Endothelial cell of umbilical vein (primary cell): ENCODE measurements around the gene RPL5. TPM values are rescaled to one million over a fixed set of nuclear protein-coding genes. Genes with fewer than 3 reads are reported as not detected.

Source experiments
- BruUV-seq: library from RNA; stranded (reverse); fragments of 400-500 nt; replicated peaks from 2 replicates; lab custom pipeline; 2021; lab: Mats Ljungman, UMichigan
- CTCF ChIA-PET: fragments of 300-600, 350-600 bp; sonication (Branson Sonifier 250); formaldehyde crosslinking; loops from one replicate; lab custom pipeline; 2021; ENCODE audit warnings: antibody characterized with exemption, inconsistent platforms; lab: Charles Lee
- POLR2A ChIA-PET: fragments of 300-600, 350-600 bp; sonication (Branson Sonifier 250); formaldehyde crosslinking; loops from one replicate; lab custom pipeline; 2021; ENCODE audit warnings: antibody characterized with exemption, inconsistent platforms; lab: Charles Lee
- DNase-seq: peaks from one replicate; pipeline ENCODE4 v3.0.0-alpha.2; 2011; ENCODE audit warnings: low read depth, low spot score
- FAIRE-seq: peaks from 2 replicates; lab custom pipeline; 2011; peaks lifted over from hg19 to GRCh38; lab: Jason Lieb, UNC
- H2AFZ ChIP-seq: 2 replicates; pipeline ENCODE4 v1.6.0; 2012; ENCODE audit warnings: low read depth, low read length, control low read depth, inconsistent platforms
- H3K27ac ChIP-seq: 2 replicates; pipeline ENCODE4 v1.5.1; 2011; ENCODE audit warnings: low read depth, mild to moderate bottlenecking, control low read depth, low read length, moderate library complexity; ENCODE audit not compliant: insufficient read depth
- H3K27me3 ChIP-seq, 2 experiments: 2 replicates each; pipeline versions ENCODE4 v1.6.0 to v1.6.1; 2011; ENCODE audit warnings: low read length in 2 of 2, mixed read lengths in 1 of 2; ENCODE audit not compliant: control insufficient read depth in 2 of 2, insufficient read depth in 2 of 2
- H3K36me3 ChIP-seq, 2 experiments: 2 replicates in 1 of 2; 3 replicates in 1 of 2; pipeline ENCODE4 v1.5.1; 2011; ENCODE audit warnings: low read length in 2 of 2, mild to moderate bottlenecking in 1 of 2, moderate library complexity in 1 of 2; ENCODE audit not compliant: control insufficient read depth in 2 of 2, insufficient read depth in 2 of 2; ENCODE audit errors: extremely low read depth in 1 of 2
- H3K4me1 ChIP-seq: 3 replicates; pipeline ENCODE4 v1.5.1; 2011; ENCODE audit warnings: mild to moderate bottlenecking, low read length; ENCODE audit not compliant: control insufficient read depth, insufficient read depth; ENCODE audit errors: extremely low read depth
- H3K4me2 ChIP-seq: 2 replicates; pipeline ENCODE4 v1.6.1; 2011; ENCODE audit warnings: low read length, control low read depth, mixed read lengths; ENCODE audit not compliant: insufficient read depth
- H3K4me3 ChIP-seq, 3 experiments: fragments of 200-600 bp in 1 of 3; sonication (generic), shearing (Covaris generic) in 1 of 3; replicated peaks in 1 of 3; 2 replicates each; pipeline ENCODE4 v1.5.1; 2011 to 2016; ENCODE audit warnings: control low read depth in 3 of 3, low read length in 3 of 3, mild to moderate bottlenecking in 2 of 3, inconsistent platforms in 1 of 3, low read depth in 1 of 3, moderate library complexity in 1 of 3; ENCODE audit not compliant: insufficient read depth in 1 of 3
- H3K79me2 ChIP-seq: 2 replicates; pipeline ENCODE4 v1.6.0; 2012; ENCODE audit warnings: low read length, inconsistent platforms; ENCODE audit not compliant: control insufficient read depth, insufficient read depth
- H3K9ac ChIP-seq: replicated peaks from 2 replicates; pipeline ENCODE3; 2011; ENCODE audit warnings: low read length, control low read depth; ENCODE audit not compliant: insufficient read depth; ENCODE audit errors: extremely low read depth
- H3K9me1 ChIP-seq: replicated peaks from 3 replicates; pipeline ENCODE4 v1.6.0; 2011; ENCODE audit warnings: mild to moderate bottlenecking, low read length; ENCODE audit not compliant: control insufficient read depth, insufficient read depth; ENCODE audit errors: extremely low read depth
- H3K9me3 ChIP-seq: replicated peaks from 2 replicates; pipeline ENCODE4 v1.5.1; 2012; ENCODE audit warnings: low read length, inconsistent platforms; ENCODE audit not compliant: control insufficient read depth, insufficient read depth
- H4K20me1 ChIP-seq: replicated peaks from 2 replicates; pipeline ENCODE3; 2011; ENCODE audit warnings: mild to moderate bottlenecking, low read length; ENCODE audit not compliant: control insufficient read depth, insufficient read depth; ENCODE audit errors: extremely low read depth
- CTCF ChIP-seq, 2 donors: IDR thresholded peaks; 1 replicate in 1 of 2; 2 replicates in 1 of 2; pipeline ENCODE4 v1.5.1; 2011; ENCODE audit warnings: low read length in 2 of 2, mild to moderate bottlenecking in 2 of 2, moderate library complexity in 2 of 2, control low read depth in 1 of 2, inconsistent platforms in 1 of 2, low read depth in 1 of 2; ENCODE audit not compliant: insufficient read depth in 1 of 2; ENCODE audit errors: extremely low read depth in 1 of 2
- EZH2 ChIP-seq: IDR thresholded peaks from 2 replicates; pipeline ENCODE4 v1.6.1; 2012; ENCODE audit warnings: borderline replicate concordance, low read depth, mild to moderate bottlenecking, moderate library complexity, low read length, inconsistent platforms; ENCODE audit not compliant: severe bottlenecking
- FOS ChIP-seq: IDR thresholded peaks from 2 replicates; pipeline ENCODE4 v1.6.1; 2011; ENCODE audit warnings: mild to moderate bottlenecking, low read length, moderate library complexity, borderline replicate concordance; ENCODE audit not compliant: insufficient read depth
- GATA2 ChIP-seq: IDR thresholded peaks from 2 replicates; pipeline ENCODE4 v1.7.0; 2011; ENCODE audit warnings: low read depth, mild to moderate bottlenecking, moderate library complexity, mixed read lengths, low read length; ENCODE audit not compliant: insufficient read length, insufficient read depth
- JUN ChIP-seq: IDR thresholded peaks from 2 replicates; pipeline ENCODE4 v1.6.1; 2011; ENCODE audit warnings: borderline replicate concordance, low read depth; ENCODE audit not compliant: insufficient read length, insufficient read depth
- MAX ChIP-seq: IDR thresholded peaks from 2 replicates; pipeline ENCODE4 v1.6.1; 2011; ENCODE audit not compliant: insufficient read depth, insufficient read length
- MYC ChIP-seq: IDR thresholded peaks from one replicate; pipeline ENCODE4 v1.6.1; 2011; ENCODE audit warnings: mild to moderate bottlenecking, low read depth, low read length
- POLR2A ChIP-seq: IDR thresholded peaks from 2 replicates; pipeline ENCODE4 v1.6.1; 2012; ENCODE audit warnings: low read depth, mild to moderate bottlenecking, control low read depth, low read length
- POLR2AphosphoS5 ChIP-seq: IDR thresholded peaks from 2 replicates; pipeline ENCODE4 v1.6.1; 2012; ENCODE audit warnings: low read depth, mild to moderate bottlenecking, control low read depth, low read length, moderate library complexity; ENCODE audit not compliant: insufficient read depth
- dilution Hi-C: fragments of 300-500 bp; cut with MboI; formaldehyde crosslinking; loops from one replicate; pipeline ENCODE4 v1.15.0; 2019; ENCODE audit warnings: low sequenced_read_pairs; ENCODE audit not compliant: extremely low pct_ligation_motif_present
- intact Hi-C: fragments of 100-400 bp; cut with micrococcal nuclease; formaldehyde crosslinking; loops from one replicate; pipeline ENCODE4 v1.10.0; 2022
- polyA plus RNA-seq, 4 experiments: library from polyadenylated mRNA; depleted of rRNA in 3 of 4; stranded (reverse) in 3 of 4; unstranded in 1 of 4; fragments of >200 nt; gene quantifications; 2 replicates each; pipeline versions ENCODE4 v1.2.1 to v1.2.3, GENCODE V29; 2011 to 2012; ENCODE audit warnings: missing spikeins in 1 of 4
- total RNA-seq: library from RNA; stranded (reverse); gene quantifications from 2 replicates; pipeline ENCODE4 v1.2.3, GENCODE V29; 2021

The RPL5 gene
- total and polyA plus RNA-seq, 2 donors (not counting 3 experiments of a cell fraction or from before 2014, with no cell fraction given), result 1,109 to 1,237 TPM

- no peaks in the 10 kb centered on the region for H3K4me1 ChIP-seq
- TF ChIP-seq FOS, result no peak
- TF ChIP-seq GATA2, result no peak
- no peak for TF ChIP-seq JUN
- no peak for TF ChIP-seq POLR2A
- TF ChIP-seq CTCF (IDR thresholded peaks at IDR 0.05; ENCODE audit: extremely low read depth in 1 of 2, insufficient read depth in 1 of 2, low read depth in 1 of 2, low read length in 2 of 2), result no peak
- no peak for TF ChIP-seq MAX
- TF ChIP-seq EZH2, result no peak
- TF ChIP-seq POLR2AphosphoS5, result no peak
- TF ChIP-seq MYC, result no peak
- dilution Hi-C loops (no loop called here), intact Hi-C loops (no loop called here)
- FAIRE-seq (no peak), DNase-seq (no peak)
- no peak overlapping the region for H3K4me2 ChIP-seq
- ChIA-PET POLR2A (no interaction called here), CTCF (interaction anchor here (2.8 kb wide), 1 partner anchor 73 kb away, joined by 151 read pairs; no protein-coding TSS in a partner anchor)
- H3K27me3 ChIP-seq, result no peaks in the 10 kb centered on the region
- no peak overlapping the region for H3K9ac ChIP-seq
- no peaks in the 10 kb centered on the region for H3K9me3 ChIP-seq
- H3K79me2 ChIP-seq, result no peaks in the 10 kb centered on the region
- no peak overlapping the region for H2AFZ ChIP-seq
- H3K36me3 ChIP-seq, result no peaks in the 10 kb centered on the region
- H3K4me3 ChIP-seq, result no peak overlapping the region
- no peak overlapping the region for H3K27ac ChIP-seq
- no peaks in the 10 kb centered on the region for H3K9me1 ChIP-seq
- H4K20me1 ChIP-seq, result no peaks in the 10 kb centered on the region
- no TSS peak for BruUV-seq
Observed at GRCh38 chr1:92820551-92820950, 11.3 kb upstream of the RPL5 start.
